HL-60 (cell line): ENCODE data around the gene TRAPPC2.

Source experiments
- DNase-seq, 2 experiments: peaks; one replicate each; pipeline ENCODE4 v3.0.0-alpha.2; 2010 to 2020; ENCODE audit warnings: low read depth in 1 of 2, low spot score in 1 of 2
- H3K27ac ChIP-seq: fragments of 250-450 bp; sonication (Bioruptor Pico); replicated peaks from 2 replicates; pipeline ENCODE4 v1.5.1; 2020; ENCODE audit warnings: mild to moderate bottlenecking, moderate library complexity
- H3K27me3 ChIP-seq: fragments of 250-450 bp; sonication (Bioruptor Pico); 2 replicates; pipeline ENCODE4 v1.5.1; 2021; ENCODE audit warnings: mild to moderate bottlenecking, moderate library complexity; ENCODE audit not compliant: insufficient read depth, poor library complexity, severe bottlenecking
- H3K4me3 ChIP-seq: replicated peaks from 2 replicates; pipeline ENCODE4 v1.5.1; 2011; ENCODE audit warnings: mild to moderate bottlenecking, control low read depth, low read length; ENCODE audit not compliant: insufficient read depth
- GABPA ChIP-seq: IDR thresholded peaks from 2 replicates; pipeline ENCODE4 v1.6.1; 2012; ENCODE audit warnings: low read depth
- POLR2AphosphoS5 ChIP-seq: IDR thresholded peaks from 2 replicates; pipeline ENCODE4 v1.6.1; 2012; ENCODE audit warnings: low read depth
- SPI1 ChIP-seq: IDR thresholded peaks from 2 replicates; pipeline ENCODE4 v1.6.1; 2012; ENCODE audit warnings: low read depth, mild to moderate bottlenecking, borderline replicate concordance
- TF ChIP-seq, protein P1 (sequence below): IDR thresholded peaks from one replicate; pipeline ENCODE4 v1.5.1; 2011; ENCODE audit warnings: low read length, control low read depth, inconsistent platforms; ENCODE audit not compliant: insufficient read depth
- TF ChIP-seq, protein P2 (sequence below): IDR thresholded peaks from 2 replicates; pipeline ENCODE4 v1.6.1; 2012; ENCODE audit warnings: low read depth; ENCODE audit not compliant: insufficient replicate concordance

Gene TRAPPC2

DNA sequence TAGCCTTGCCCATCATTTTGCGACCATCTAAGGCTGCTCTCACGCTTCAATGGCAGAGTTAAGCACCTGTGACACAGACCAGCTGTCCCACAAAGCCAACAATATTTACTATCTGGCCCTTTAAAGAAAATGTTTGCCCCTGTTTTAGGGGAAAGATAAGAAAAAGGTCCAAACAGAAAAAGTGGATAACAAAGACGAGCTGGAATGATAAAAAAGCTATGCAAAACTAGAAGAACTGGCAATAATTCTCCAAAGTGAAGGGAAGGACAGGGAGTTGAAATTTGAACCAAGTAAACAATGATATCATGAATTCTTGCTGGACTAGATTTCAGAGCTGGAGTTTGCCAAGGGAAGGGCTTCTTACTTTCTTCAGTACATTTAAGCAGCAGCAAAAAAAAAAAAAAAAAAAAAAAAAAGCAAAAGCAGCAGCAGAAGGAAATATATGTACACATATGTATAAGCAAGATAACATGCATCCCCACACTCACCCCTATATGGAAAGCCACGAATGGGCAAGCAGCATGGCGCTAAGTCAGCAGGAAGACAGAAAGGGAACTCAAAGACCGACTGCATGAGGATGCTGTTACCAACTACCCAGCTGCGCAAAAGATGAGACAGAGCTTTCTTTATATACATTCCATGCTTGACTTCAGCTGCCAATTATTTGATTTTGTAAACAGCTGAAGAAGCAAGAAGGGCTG lies 12.5 kb downstream of the TRAPPC2 start:
- peak in 1 of 2 experiments; percentile 11 for DNase-seq
- 0 out of 2 replicates have a peak, but pooled peaks have one; percentile 3 for TF ChIP-seq SPI1
- TF ChIP-seq, protein P1, sequence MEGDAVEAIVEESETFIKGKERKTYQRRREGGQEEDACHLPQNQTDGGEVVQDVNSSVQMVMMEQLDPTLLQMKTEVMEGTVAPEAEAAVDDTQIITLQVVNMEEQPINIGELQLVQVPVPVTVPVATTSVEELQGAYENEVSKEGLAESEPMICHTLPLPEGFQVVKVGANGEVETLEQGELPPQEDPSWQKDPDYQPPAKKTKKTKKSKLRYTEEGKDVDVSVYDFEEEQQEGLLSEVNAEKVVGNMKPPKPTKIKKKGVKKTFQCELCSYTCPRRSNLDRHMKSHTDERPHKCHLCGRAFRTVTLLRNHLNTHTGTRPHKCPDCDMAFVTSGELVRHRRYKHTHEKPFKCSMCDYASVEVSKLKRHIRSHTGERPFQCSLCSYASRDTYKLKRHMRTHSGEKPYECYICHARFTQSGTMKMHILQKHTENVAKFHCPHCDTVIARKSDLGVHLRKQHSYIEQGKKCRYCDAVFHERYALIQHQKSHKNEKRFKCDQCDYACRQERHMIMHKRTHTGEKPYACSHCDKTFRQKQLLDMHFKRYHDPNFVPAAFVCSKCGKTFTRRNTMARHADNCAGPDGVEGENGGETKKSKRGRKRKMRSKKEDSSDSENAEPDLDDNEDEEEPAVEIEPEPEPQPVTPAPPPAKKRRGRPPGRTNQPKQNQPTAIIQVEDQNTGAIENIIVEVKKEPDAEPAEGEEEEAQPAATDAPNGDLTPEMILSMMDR = no peak
- H3K27ac ChIP-seq = no peak overlapping the region
- no peaks in the 10 kb centered on the region for H3K27me3 ChIP-seq
- H3K4me3 ChIP-seq = no peak overlapping the region

DNA sequence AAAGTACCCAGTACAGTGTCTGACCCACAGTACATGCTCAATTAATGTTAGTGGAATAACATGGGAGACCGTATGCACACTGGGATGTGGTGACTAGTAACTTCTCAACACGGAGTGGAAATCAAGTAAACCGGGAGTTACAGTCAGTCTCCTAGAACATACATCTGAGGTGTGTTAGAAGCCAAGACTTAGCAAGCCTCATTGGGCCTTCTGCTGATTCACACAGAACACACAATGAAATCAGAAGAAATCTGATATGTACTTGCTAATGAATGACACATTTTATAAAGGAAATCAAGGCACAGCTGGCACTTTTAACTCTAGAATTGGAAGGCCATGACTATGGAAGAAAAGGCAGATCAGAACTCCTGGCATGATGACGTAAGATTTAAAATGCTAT lies 13.0 kb downstream of the TRAPPC2 start:
- no peak overlapping the region for H3K4me3 ChIP-seq
- H3K27me3 ChIP-seq = no peaks in the 10 kb centered on the region
- H3K27ac ChIP-seq = no peak overlapping the region
- DNase-seq = no peak
- TF ChIP-seq, protein P1 = no peak
- TF ChIP-seq, protein P2, sequence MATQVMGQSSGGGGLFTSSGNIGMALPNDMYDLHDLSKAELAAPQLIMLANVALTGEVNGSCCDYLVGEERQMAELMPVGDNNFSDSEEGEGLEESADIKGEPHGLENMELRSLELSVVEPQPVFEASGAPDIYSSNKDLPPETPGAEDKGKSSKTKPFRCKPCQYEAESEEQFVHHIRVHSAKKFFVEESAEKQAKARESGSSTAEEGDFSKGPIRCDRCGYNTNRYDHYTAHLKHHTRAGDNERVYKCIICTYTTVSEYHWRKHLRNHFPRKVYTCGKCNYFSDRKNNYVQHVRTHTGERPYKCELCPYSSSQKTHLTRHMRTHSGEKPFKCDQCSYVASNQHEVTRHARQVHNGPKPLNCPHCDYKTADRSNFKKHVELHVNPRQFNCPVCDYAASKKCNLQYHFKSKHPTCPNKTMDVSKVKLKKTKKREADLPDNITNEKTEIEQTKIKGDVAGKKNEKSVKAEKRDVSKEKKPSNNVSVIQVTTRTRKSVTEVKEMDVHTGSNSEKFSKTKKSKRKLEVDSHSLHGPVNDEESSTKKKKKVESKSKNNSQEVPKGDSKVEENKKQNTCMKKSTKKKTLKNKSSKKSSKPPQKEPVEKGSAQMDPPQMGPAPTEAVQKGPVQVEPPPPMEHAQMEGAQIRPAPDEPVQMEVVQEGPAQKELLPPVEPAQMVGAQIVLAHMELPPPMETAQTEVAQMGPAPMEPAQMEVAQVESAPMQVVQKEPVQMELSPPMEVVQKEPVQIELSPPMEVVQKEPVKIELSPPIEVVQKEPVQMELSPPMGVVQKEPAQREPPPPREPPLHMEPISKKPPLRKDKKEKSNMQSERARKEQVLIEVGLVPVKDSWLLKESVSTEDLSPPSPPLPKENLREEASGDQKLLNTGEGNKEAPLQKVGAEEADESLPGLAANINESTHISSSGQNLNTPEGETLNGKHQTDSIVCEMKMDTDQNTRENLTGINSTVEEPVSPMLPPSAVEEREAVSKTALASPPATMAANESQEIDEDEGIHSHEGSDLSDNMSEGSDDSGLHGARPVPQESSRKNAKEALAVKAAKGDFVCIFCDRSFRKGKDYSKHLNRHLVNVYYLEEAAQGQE = no peak
- no peak for TF ChIP-seq POLR2AphosphoS5
- no peak for TF ChIP-seq GABPA
- TF ChIP-seq SPI1 = no peak

DNA sequence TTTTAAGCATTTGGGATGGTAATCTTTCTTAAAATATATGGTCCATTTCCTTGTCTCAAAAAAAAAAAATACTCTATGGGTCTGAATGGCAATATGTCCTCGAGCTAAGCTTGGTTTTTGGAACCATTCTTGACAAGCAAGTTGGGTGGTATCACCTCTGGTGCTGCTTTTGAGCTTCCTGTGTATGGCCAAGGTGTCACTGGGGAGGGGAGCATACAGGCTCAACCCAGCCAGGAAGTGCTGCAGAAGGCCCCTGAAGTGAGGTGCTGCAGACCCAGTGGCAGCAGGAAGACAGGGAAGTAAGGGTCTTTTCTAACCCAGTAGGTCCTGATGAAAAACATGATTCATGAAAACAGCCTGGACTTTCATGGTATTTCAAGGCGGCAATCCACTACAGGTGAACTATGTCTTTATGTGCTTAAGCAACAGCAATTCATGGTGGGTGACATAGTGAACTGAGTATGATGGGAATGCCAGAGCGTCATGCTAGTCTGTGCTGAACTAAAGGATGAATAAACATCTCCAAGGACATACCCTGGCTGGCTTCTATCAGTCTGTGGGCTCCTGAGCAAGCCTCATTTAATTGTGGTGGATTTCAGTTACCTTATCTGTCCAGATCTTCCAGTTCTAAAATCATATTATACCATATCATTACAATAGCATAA lies 15.1 kb downstream of the TRAPPC2 start:
- H3K27ac ChIP-seq = no peak overlapping the region
- TF ChIP-seq, protein P2 = no peak
- TF ChIP-seq POLR2AphosphoS5 (no peak), GABPA (no peak), SPI1 (no peak)
- TF ChIP-seq, protein P1 = no peak
- H3K4me3 ChIP-seq = no peak overlapping the region

More for the DNA sequence above, 15.1 kb downstream of the TRAPPC2 start:
- H3K27me3 ChIP-seq = no peaks in the 10 kb centered on the region
- no peak for DNase-seq
